Stimulated activated CD4-positive, alpha-beta T cell treated with anti-CD3 and anti-CD28 coated beads, Interleukin-15, amount 100 ng/mL, for 48 hours (primary cell): ENCODE results near the gene EFCAB12.
"Not testable (repeated sequence)": the region's sequence is repeated elsewhere in the genome, so short reads cannot be mapped to it uniquely, and the experiment has no call there.

Source experiments
- DNase-seq, 2 donors: peaks; one replicate each; pipeline ENCODE4 v3.0.0-alpha.2; 2020; ENCODE audit warnings: low read depth in 2 of 2

The EFCAB12 gene

DNA sequence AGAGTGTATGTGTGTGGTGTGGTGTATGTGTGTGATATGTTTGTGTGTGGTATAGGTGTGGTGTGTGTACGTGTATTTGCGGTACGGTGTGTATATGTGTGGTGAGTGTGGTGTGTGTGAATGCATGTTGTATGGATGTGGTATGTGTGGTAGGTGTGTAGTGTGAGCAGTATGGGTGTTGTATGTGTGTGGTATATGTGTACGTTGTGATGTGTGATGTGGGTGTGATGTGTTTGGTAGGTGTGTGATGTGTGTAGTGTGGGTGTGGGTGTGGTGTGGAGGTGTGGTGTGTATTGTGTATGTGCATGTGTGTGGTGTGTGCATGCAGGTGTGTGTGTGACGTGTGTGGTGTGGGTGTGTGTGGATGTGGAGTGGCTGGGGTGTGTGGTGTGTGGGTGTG lies 58.7 kb downstream of the EFCAB12 start:
- no peak for DNase-seq

DNA sequence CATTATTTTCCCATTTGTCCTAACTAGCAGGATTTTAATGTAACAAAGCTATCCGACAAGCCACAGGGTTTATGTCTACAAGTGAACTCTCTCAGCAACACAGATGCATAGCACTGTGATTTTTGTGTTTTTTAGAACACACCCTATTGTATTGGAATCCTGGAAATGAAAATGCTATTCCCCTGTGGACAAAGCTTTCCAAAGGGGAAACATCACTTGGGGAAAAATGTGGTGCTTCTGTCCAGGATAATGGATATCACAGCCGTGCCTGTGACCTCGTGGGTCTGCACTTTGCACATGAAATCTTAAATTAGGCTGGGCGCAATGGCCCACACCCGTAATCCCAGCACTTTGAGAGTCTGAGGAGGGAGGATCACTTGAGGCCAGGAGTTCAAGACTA lies 60.6 kb downstream of the EFCAB12 start:
- no peak for DNase-seq

DNA sequence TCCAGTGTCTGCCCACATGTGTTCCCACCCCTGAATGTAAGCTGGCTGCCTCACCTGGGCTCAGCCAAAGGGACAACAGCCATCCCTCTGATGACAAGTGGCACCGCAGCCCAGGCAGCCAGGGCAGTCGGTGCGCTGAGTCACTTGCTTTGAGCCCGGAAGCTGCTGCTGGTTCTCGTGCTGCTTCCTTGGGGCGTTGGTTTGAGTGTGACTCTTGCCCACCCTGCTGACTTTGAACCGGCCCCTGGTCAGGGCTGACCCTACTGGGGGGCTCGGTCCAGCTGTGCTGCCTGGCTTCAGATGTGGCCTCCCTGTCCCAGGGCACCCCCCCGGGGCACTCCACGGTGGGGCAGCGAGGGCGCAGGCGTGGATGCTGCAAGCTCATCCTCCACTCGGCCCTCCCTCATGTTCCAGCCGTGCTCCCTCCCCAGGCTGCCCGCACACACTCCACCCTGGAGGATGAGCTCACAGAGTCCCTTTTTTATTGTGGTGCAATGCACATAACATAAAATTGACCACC lies 62.1 kb downstream of the EFCAB12 start:
- DNase-seq, result no peak

DNA sequence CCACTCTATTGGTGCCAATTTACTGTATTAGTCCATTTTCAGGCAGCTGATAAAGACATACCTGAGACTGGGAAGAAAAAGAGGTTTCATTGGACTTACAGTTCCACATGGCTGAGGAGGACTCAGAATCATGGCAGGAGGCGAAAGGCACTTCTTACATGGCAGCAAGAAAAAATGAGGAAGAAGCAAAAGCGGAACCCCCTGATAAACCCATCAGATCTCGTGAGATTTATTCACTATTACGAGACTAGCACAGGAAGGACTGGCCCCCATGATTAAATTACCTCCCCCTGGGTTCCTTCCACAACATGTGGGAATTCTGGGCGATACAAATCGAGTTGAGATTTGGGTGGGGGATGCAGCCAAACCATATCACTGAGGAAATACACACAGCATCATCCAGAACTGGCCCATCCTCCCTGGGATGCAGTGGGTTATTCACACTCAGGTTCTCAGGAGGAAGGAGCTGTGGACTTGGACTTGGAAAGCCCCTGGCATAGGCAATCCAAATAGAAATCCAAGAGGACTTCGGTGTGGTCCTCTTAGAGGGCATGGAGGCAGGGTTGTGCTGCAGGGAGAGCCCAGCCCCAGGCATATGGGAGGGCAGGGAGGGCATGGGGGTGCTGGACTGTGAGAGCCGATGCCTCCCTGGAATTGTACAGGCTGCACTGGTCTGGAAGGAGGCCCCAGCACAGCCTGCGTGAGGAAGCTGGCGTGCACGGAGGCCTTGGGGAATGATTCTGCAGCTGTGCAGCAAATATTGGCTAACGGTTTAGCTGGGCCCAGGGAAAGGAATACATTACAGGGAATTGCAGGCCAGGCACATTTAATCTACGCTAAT lies 62.9 kb downstream of the EFCAB12 start:
- DNase-seq, result no peak

DNA sequence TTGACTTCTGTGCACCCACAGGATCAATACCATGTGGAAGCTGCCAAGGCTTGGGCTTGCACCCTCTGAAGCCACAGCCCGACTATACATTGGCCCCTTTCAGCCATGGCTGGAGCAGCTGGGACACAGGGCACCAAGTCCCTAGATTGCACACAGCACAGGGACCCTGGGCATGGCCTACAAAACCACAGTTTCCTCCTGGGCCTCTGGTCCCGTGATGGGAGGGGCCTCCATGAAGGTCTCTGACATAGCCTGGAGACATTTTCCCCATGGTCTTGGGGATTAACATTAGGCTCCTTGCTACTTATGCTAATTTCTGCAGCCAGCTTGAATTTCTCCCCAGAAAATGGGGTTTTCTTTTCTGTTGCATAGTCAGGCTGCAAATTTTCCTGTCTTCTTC lies 63.6 kb downstream of the EFCAB12 start:
- DNase-seq, result not testable (repeated sequence)

DNA sequence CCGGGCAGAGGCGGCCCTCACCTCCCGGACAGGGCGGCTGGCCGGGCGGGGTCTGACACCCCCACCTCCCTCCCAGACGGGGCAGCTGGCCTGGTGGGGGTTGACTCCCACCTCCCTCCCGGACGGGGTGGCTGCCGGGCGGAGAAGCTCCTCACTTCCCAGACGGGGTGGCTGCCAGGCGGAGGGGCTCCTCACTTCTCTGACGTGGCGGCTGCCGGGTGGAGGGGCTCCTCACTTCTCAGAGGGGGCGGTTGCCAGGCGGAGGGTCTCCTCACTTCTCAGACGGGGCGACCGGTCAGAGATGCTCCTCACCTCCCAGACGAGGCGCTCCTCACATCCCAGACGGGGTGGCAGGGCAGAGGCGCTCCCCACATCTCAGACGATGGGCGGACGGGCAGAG lies 65.1 kb downstream of the EFCAB12 start:
- DNase-seq, result not testable (repeated sequence)

DNA sequence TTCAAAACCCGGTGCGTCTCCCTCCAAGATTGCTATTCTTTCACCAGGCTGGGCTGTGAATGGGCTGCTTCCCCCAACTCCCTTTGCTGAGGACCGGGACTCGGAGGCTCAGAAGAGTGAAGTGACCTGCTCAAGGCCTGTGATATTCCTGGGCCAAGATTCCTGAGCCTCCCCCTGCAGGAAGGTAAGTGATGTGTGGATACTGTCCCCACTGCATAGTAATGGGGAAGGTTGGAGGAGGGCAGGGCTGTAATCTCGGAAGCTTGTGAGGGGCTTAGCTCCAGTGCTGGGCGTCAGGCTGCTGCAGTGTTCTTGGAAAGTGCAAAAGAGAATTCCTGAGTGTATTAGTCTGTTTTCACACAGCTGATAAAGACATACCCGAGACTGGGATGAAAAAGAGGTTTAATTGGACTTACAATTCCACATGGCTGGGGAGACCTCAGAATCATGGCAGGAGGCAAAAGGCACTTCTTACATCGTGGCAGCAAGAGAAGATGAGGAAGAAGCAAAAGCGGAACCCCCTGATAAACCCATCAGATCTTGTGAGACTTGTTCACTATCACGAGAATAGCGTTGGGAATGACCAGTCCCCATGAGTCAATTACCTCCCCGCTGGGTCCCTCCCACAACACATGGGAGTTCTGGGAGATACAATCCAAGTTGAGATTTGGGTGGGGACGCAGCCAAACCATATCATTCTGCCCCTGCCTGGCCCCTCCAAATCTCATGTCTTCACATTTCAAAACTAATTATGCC lies 67.6 kb downstream of the EFCAB12 start:
- no peak for DNase-seq

DNA sequence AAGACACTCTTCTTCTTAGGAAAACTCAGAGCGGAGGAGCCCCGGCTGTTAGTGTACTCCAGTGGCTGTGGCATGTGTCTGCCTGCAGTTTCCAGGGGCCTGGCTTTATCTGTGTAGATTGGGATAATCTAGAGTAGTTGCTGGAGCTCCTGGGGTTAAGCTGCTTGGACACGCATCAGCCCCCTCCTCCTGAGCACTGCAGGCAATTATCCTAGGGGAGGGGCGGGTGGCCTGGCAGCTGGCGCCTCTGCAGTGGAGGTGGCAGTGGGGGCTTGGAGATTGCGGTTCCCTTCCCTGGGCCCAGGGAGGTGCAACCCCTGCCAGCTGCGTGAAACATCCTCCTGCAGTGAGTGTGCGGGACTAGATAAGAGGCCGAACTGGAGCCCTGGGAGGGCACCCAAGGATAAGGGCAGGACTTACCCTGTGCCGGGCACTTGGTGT lies 68.2 kb downstream of the EFCAB12 start:
- no peak for DNase-seq

DNA sequence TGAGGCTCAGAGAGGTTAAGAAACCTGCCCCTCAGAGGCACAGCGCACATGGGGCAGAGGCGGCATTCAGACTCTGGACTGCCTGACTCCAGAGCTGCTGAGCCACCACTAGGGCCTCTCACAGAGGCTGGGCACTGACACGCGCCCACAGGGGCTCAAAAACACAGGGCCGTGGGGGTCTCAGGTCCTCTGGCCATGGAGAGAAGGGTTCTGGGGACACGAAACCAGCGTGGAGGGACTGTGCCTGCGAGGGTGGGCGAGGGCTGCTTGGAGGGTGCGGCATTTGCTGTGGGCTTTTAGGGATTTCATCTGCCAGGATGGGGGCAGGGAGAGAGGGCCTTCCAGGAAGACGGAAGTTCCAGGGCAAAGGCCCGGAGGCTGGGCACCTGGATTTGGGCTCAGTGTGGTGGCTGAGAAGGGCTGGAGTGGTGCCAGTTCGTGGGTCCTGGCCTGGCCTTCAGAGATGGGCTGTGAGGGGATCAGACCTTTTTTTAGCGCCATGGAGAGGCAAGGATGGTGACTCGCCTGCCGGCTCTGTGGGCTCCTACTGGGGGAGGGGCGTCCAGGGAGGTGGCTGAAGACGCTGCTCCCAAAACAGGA lies 69.6 kb downstream of the EFCAB12 start:
- DNase-seq, result no peak

DNA sequence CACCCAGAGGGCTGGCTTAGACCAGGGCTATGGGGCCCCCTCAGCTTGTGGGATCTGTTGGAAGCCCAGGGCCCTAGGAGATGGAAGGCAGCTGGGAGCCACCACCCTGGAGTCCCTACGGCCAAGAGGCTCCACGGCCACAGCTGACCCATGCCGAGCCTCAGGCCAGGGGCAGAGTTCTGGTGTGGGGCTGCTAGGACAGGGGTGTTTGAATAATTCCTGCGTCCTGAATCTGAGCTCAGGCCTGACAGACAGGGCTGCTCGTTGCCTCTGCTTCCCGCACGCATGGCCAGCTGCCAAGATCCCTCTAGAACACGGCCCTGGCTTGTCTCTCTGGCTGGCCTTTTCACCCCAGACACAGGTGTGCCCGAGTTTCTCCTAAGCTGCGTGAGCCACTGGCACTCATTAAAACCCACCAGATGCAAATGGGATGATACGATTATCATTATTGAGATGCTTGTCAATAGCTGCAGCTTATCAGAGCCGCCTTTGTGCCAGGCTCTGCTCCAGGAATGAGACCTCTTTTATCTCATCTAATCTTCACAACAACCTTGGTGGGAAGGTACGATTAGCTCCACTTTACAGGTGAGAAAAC lies 70.2 kb downstream of the EFCAB12 start:
- DNase-seq, result no peak

DNA sequence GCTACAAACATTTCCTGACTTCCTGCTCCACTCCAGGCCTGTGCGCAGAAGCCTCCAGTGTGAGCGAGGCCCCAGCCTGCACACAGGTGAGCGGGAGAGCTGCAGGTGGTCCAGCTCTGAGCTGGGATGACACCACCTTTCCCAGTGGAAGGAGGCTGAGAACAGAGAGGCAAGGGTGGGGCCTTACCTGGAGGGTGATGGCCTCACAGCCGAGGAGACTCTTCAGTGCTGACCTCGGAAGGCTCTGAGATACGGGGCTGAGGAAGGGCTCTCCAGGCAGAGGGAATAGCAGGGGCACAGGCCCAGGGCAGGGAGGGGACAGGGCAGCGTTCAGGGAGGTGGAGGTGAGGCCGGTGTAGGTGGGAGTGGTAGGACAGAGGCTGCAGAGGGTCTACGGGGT lies 70.8 kb downstream of the EFCAB12 start:
- DNase-seq, result no peak

DNA sequence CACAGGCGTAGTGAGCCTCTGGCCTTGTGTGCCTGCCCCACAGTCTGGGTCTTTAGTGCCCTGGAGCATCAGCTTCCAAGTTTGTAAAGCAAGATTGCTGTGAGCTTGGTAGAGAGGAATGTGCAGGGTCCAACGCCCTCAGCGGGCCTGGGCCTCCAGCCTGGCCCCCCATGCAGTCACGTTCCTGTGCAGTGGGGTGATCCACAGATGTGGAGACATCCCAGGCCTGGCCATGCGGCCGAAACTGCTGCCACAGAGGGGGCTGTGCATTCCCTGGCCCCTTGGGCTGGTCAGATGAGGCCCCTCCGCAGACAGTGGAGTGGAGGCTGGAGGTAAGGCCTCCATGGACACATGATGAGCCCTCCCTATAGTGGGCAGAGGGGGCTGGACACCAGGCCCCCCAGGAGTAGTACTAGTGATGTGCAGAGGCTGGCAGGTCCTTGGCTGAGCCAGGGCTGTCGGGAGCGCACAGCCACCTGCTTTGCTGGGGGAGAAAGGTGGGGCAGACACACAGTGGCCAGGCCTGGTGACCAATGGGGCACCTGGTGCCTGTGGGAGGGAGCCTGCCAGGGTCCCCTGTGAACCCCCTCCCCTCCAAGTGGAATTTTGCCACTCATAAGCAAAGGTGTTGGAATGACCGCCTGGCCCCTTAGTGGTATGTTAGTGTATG lies 71.5 kb downstream of the EFCAB12 start:
- no peak for DNase-seq

DNA sequence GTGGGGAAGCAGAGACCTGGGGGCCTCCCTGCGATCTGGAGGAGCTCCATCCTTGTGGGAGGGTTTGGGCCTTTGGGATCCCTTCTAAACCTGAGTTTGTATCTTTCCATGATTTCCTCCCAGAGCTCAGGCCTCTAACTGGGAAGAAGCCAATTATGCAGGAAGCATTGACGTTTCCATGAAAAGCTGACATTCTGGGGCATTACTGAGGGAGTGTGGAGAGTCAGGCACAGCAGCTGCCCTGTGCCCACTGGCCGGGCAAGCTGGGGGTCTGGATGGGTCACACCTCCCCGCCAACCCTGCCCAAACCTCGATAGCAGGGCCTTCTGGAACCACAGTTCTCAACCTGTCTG lies 74.9 kb downstream of the EFCAB12 start:
- no peak for DNase-seq

DNA sequence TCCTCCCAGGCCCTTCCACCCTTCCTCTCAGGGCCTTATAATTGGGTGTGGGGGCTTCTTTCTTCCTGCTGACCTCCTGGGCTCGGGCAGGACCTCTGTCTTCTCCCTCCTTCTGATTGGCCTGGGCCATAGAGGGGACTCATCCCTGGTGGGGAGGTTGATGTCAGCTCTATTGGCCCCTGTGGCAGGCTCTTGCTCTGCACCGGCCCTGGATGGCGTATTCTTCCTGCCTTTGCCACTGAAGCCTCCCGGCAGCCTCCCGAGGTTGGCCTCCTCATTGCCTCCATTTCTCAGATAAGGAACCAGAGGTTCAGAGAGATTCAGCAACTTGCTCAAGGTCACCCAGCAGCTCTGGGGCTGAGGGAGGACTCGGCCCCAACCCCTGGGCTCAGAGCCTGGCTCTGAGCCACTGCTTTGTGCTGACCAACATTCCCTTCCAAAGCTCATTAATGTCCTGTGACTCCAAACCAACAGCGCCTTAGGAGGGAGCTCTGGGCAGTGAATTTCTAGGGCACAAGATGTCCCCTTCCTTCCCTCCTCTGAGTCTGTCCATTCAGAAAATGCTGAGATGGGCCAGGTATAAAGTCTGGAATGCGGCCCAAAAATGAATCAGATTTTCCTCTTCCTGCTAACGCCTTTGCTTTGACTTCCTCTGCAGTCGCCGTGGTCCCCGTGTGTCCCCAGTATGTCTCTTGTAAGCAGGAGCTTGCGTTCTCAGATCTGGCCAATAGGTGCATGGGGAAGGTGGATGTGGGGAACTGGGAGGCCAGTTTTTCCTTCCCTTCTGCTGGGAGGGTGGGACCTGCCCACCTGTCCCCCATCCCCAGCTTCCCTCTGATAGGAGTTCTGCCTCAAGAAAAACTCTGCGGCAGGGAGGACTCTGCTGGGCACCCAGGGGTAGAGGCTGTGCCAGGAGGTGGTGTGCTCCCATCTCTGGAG lies 75.5 kb downstream of the EFCAB12 start:
- no peak for DNase-seq

DNA sequence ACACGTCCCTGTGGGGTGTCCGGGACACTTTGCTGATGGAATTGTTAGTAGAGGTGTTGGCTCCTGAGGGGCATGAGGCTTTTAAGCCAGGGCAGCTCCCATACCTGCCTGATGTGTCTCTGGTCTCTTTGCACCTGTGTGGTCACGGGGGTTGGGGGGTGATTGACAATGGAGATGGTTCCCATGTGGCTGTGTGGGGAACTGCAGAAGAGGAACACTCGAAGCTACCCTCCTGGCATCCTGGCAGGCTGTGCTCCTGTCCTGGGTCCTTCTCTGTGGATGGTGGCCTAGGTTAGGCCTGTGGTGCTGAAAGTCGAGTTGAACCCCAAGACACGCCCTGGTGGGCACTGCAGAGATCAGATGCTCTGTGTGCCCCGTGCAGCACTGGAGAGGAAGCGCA lies 76.4 kb downstream of the EFCAB12 start:
- DNase-seq, result no peak
